NCI-H2171 (cell line): ENCODE data around the gene NT5M.

ENCODE experiments used
- DNase-seq: peaks from one replicate; lab custom pipeline; 2025; lab: John Stamatoyannopoulos, UW

Gene NT5M

GRCh38 chr17:17303847-17304490 lies 796 bp downstream of the NT5M start:
- no peak for DNase-seq

GRCh38 chr17:17304521-17304985 lies 1.4 kb downstream of the NT5M start:
- no peak for DNase-seq

GRCh38 chr17:17305281-17305801 lies 2.2 kb downstream of the NT5M start:
- DNase-seq = no peak

- no peak for DNase-seq
These were observed 6.2 kb downstream of the NT5M start for GRCh38 chr17:17309356-17309755.

GRCh38 chr17:17313350-17313991 lies 10.3 kb downstream of the NT5M start:
- no peak for DNase-seq

GRCh38 chr17:17314501-17315071 lies 11.4 kb downstream of the NT5M start:
- no peak for DNase-seq

GRCh38 chr17:17315142-17315821 lies 12.1 kb downstream of the NT5M start:
- no peak for DNase-seq

GRCh38 chr17:17320188-17320910 lies 17.2 kb downstream of the NT5M start:
- no peak for DNase-seq

GRCh38 chr17:17320911-17321220 lies 17.7 kb downstream of the NT5M start:
- no peak for DNase-seq

- no peak for DNase-seq
These were observed 18.3 kb downstream of the NT5M start for GRCh38 chr17:17321356-17322025.

GRCh38 chr17:17322516-17323510 lies 19.6 kb downstream of the NT5M start:
- no peak for DNase-seq

- no peak for DNase-seq
These were observed 21.4 kb downstream of the NT5M start for GRCh38 chr17:17324616-17325015.

- no peak for DNase-seq
These were observed 22.1 kb downstream of the NT5M start for GRCh38 chr17:17325228-17325627.

- DNase-seq = no peak
These were observed 22.6 kb downstream of the NT5M start for GRCh38 chr17:17325816-17326215.

- DNase-seq = no peak
These were observed 23.2 kb downstream of the NT5M start for GRCh38 chr17:17326275-17326875.

GRCh38 chr17:17328251-17328650 lies 25.1 kb downstream of the NT5M start:
- no peak for DNase-seq

GRCh38 chr17:17341452-17341851 lies 38.3 kb downstream of the NT5M start:
- DNase-seq = no peak

GRCh38 chr17:17342242-17342945 lies 39.2 kb downstream of the NT5M start:
- no peak for DNase-seq

- no peak for DNase-seq
These were observed 40.1 kb downstream of the NT5M start for GRCh38 chr17:17343160-17343735.
